GM18508 (cell line): ENCODE measurements around the gene ATP8B3.

Experiments
- ATAC-seq: cut with Tn5 transposase; IDR thresholded peaks from one replicate; pipeline ENCODE4 v1.9.1; 2021; ENCODE audit warnings: moderate number of reproducible peaks; ENCODE audit not compliant: insufficient read depth, unreplicated experiment

The ATP8B3 gene

DNA sequence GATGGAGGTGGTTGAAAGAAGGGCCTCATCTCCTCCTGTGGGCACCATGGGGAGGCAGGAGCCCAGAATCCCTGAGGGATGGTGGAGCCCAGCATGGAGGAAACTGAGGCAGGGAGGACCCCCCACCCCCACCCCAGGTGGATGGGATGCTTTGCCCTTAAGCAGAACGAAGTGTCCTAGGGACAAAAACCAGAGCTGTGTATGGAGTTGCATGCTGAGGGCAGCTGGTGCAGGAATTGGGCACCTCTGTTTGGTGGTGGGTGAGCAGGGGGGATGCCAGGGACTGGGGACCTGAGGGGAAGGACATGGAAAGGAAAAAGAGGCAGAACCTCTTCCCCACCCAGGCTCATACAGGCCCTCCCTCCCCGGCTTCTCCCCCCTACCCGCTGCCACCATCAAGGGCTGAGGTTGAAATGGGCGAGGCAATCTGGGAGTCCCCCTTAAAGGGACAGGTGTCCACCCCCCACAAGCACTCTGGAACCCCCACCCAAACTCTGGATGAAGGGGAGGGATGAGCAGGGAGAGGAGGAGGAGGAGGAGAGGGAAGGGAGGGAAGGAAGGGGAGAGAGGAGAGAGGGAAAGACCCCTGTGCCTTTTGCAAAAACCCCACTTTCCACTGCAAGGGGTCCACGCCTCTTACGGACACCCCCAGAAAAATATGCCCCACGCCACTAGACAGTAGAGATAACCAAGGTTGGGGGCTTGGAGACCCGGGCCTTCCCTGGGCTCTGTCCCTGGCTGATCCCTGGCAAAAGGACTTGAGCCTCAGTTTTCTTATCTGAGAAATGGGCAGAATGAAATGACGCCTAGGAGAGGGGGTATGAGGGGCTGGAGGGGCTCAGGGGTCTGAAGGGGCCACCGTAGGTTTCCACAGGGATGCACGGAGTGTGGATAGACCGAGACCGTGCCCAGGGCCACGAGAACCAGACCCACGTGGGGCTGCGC, 52.8 kb downstream of the ATP8B3 start:
- ATAC-seq, result no peak

DNA sequence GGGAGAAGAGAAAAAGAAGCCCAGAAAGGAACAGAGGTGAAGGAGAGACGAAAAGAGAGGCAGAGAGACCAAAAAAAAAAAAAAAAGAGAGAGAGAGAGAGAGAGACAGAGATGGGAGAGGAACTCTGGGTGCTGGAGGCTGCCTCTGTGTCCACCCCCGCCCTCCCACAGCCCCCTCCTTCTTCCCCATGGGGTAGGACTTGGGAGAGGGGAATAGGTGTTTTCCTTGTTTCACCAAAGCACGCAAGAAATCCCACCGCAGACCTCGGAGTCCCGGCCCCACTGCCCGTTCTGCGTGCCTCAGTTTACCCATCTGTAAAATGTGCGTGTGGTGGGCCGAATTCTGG, 53.9 kb downstream of the ATP8B3 start:
- ATAC-seq, result no peak

DNA sequence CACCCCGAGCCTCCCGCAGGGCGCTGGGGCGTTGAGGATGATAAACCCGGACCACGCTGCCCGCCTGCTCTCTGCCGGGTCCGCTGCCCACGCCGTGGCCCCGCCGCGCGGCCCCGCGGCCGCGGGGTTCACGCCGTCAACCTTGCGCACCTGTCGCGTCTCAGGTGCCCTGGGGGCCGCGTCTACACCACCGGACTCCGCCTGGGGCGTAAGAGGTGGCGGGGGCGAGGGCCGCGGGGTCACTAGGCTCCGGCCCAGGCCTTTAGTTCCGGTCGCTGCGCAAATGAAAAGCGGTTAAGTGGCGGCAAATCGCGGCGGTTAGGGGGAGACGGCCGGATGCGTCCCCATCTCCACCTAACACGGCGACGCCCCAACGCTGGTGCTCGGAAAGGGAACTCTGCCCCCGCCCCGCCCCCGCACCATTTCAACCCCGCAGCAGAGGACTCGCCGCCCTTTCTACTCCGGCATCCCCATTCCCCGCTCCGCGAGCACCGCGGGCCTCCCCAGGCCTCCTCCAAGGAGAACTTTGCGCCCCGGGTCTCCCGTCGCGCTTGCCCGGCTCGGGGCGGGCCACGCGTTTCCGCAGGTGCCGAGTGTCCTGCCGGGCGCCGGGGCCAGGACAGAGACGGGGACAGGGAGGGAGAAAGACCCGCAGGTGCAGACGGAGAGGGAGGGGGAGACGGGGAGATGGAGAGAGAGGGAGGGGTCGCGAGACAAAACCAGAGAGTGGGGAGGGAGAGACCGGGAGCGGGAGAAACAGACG, 54.4 kb downstream of the ATP8B3 start:
- no peak for ATAC-seq

DNA sequence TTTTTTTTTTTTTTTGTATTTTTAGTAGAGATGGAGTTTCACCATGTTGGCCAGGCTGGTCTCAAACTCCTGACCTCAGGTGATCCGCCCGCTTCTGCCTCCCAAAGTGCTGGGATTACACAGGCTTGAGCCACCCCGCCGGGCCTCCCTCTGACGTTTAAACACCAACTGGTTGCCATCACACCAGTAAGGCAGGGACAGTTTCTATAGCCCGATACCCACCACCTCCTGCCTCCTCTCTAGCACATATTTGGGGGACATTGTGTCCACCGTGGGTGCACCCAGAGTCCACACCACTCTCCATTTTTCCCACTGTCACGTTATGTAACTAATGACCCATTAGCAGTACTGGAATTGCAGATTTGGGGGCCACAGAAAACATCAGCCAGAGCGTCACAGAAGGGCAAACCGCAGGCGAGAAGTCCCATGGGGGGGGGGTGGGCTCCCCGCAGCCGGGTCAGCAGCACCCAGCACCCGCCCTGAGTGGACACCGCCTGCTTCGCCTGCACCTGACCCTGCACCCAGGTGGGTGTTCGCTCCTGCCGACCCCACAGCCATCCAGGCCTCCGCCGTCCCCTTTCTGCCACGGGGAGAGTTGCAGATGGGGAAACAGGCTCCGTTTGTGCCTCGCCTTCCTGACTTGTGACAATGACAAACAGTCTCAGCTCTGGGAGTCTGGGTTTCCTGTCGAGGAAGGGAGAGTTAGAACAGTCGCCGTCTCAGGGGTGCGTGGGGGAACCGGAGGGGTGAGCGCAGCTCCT, 55.2 kb downstream of the ATP8B3 start:
- ATAC-seq, result no peak

DNA sequence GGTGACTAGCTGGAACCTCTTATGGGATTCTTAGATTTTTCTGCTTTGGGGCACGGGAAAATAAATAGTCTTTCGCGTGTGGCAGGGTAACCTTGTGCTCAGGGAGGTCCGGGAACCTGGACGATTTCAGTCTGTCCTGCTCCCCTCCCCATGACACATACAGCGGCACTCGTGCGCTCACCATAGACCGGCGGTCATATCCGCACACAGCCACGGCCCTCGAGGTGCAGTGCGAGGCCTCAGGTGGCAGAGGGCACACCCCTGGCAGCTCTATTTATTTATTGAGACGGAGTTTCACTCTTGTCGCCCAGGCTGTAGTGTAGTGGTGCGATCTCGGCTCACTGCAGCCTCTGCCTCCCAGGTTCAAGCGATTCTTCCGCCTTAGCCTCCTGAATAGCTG, 55.8 kb downstream of the ATP8B3 start:
- ATAC-seq, result no peak

DNA sequence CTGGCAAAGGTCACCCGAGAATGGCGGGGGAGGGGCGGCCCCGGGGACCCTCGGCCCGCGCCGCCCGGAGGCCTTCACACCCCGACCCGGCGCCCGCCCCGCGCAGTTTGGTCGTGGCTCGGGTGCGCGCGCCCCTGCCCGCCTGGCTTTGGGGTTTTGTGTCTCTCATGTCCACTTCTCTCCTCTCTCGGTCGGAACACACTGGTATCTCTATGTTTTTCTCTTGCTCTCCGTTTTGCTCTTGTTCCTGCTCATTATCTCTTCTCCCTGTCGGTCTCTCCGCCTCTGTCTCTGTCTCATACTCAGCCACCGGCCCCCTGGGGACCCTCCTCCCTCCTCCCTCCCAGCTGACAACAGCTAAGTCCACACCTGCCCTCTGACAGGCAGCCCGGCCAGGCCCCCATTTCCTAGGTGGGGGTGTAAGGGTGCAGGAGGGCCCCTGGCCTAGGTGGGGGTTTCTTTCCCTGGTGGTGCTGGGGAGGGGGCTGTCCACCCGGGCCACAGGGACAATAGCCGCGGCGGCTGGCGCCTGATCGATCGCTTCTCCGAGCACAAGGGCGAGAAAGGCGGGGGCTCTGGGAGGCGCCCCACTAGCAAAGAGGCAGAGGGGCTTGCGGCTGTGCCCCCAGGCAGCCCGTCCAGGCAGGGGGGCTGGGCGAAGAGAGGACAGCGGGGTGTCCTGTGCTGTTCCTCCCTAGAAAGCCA, 56.5 kb downstream of the ATP8B3 start:
- ATAC-seq, result no peak

DNA sequence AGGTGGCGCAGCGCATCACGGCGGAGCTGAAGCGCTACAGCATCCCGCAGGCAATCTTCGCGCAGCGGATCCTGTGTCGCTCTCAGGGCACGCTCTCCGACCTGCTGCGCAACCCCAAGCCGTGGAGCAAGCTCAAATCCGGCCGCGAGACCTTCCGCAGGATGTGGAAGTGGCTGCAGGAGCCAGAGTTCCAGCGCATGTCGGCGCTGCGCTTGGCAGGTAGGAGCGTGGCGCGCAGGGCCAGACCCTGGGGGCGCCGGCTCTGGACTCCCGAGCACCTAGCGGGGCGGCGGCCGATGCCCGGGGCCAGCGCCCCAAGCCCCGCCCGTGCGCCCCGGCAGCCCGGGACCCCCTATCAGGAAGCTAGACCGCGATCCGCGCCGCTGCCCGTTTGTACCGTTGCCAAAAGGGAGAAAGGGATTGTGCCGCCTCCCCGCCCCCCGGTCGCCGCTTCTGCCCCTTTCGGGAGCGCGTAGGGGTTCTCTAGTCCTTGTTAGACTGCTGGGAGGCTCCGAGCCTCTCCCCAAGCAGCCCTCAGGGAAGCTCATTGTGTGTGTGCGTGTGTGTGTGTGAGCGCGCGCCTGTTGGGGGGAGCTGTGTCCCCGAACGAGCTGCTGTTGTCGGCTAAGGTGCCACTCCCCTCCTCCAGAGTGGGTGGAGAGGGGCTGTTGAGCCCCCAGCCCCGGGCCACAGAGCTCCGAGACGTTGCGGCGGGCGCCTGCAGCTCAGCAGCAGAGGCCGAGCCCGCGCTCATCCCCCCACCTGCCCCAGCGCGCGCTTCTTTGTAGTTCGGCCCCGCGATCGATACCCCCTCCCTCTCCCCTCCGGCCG, 57.2 kb downstream of the ATP8B3 start:
- ATAC-seq, result no peak

DNA sequence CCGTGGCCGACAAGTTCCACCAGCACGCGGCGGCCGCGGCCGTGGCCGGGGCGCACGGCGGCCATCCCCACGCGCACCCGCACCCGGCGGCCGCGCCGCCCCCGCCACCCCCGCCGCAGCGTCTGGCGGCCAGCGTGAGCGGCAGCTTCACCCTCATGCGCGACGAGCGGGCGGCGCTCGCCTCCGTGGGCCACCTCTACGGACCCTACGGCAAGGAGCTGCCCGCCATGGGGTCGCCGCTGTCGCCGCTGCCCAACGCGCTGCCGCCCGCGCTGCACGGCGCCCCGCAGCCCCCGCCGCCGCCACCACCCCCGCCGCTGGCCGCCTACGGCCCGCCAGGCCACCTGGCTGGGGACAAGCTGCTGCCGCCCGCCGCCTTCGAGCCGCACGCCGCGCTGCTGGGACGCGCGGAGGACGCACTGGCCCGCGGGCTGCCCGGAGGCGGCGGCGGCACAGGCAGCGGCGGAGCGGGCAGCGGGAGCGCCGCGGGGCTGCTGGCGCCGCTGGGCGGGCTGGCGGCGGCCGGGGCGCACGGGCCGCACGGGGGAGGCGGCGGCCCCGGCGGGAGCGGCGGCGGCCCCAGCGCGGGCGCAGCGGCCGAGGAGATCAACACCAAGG, 57.9 kb downstream of the ATP8B3 start:
- ATAC-seq, result no peak

DNA sequence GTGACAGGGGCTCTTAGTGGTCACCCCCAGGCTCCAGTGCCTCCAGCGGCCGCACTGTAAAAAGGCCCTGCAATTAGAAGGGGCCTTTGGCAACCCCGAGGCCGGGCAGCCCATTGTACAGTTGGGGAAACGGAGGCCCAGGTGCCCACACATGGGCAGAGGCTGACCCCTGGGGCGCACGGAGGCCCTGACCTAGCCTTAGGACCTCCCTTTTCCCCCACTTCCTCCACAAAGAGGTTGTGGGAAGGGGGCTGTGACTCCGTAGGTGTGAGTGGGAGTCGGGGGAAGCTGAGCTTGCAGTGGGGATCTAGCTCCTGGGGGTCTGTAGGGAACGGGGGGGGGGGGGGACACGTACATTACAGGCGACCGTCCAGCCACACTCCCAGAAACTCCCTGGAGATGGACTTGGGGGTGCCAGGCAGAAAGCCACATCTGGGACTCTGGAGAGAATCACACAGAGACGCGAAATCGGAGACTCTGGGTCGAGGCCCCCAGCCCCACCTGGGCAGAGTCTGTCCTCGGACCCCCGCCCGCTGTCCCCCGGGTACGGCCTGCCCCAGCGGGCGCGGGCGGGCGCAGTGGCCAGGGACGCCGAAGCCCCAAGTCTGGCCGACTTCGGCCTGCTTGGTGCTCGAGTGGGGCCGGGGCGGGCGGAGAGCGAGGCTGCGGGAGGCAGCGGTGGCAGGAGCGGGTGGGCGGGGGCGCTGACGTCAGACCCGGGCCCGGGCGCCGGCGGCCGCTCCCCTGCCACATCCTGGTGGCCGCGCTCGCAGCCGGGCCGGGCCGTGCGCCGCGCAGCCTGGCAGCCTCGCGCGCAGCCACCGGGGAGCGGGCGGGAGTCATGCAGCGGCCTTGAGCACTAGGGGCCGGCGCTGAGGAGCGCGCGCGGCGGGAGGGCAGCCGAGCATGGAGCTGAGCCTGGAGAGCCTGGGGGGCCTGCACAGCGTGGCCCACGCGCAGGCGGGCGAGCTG, 59.0 kb downstream of the ATP8B3 start, which contains the start of gene ONECUT3:
Gene ONECUT3 (plus strand): TSS at position 750 of the 972 bp plus-strand sequence. CDS start 157 bp downstream, at position 907.
- ATAC-seq, result no peak

DNA sequence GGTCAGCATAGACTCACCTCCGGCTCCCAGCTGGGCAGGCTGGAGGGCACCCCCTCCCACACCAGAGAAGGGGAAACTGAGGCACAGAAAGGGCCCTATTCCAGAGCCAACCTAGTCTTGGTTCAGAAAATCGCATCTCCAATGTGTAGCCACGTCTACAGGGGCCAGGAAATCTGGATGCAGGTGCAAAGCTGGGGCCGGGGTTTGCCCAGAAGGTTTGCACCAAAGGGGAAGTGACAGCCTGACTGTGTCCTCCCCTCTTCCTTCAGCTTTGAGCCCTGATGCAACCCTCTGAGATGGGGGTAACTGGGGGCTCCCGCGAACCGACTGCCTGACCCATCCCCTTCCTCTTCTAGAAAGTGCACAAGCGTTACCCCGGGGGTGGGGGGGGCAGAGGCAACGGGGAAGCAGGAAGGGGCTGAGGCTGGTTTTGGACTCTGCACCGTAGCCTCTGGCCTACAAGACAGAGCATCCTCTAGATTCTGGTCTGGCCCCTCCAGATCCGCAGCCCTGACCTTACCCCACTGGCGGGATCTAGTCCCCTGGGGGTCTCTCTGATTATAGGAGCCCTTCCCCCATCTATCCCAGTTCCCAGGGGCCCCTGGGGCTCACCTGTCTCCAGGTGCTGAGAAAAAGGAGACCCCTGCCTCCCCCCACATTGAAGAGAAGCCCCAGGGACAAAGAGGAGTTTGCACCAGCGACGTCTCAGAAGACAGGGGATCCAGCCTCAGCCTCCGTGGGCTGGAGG, 59.9 kb downstream of the ATP8B3 start:
- ATAC-seq, result no peak

DNA sequence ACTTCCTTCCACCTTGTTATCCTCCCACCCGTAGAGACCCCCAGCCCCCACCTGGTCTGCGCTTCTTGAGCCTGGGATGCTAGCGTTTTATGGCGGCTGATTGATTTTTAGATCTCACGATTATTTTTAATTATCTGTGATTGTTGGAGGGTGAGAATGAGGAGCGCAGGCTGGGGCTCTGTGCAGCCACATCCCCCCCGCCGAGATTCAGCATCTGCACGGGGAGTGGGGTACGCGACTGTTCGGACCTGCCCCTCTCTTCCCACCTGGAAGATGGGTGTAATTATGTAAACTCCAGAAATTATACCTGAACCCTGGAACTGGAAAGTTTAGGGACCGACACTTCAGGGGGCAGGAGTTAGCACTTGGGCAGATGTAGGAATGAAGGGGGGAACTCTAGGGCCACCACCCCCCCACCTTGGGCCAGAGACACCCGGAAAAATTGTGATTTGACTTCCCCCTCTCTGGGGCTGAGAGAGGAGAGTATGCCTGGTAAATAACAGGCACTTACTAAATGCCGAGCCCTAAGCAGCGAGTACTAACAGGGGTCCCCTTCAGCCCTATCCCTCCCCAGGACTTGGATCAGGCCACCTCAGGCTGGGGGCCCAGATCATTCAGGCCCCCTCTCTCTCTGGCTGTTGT, 60.6 kb downstream of the ATP8B3 start:
- no peak for ATAC-seq

DNA sequence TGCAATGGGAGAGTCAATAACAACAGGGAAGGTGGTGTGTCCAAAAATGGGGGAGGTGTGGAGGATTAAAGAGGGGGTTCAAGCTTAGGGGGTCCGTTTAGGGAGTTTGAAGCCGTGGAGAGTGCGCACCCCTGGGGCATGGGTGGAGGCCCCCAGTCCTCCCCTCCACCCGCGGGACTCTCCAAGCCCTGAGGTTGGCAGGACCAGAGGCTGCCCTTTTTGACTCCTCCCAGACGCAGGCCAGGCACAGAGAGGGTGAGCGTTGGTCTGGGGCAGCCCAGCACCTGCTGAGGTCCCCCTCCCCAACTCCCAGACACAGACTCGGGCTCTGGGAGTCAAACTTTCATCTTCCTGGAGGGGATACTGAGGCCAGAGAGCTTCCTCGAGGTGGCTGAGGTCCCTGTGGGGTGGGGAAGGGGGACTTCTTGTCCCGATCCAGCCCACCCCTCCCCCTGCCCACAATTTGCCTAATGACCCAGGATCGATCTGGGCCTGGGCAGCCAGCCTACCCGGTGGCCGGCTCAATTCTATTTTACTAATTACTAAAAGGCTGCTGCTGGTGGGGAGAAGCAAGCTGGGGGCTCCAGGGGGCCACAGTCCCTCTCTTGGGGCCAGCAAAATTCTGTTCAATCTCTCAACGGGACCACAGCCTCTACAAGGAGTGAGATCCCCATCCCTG, 61.6 kb downstream of the ATP8B3 start:
- ATAC-seq, result no peak

DNA sequence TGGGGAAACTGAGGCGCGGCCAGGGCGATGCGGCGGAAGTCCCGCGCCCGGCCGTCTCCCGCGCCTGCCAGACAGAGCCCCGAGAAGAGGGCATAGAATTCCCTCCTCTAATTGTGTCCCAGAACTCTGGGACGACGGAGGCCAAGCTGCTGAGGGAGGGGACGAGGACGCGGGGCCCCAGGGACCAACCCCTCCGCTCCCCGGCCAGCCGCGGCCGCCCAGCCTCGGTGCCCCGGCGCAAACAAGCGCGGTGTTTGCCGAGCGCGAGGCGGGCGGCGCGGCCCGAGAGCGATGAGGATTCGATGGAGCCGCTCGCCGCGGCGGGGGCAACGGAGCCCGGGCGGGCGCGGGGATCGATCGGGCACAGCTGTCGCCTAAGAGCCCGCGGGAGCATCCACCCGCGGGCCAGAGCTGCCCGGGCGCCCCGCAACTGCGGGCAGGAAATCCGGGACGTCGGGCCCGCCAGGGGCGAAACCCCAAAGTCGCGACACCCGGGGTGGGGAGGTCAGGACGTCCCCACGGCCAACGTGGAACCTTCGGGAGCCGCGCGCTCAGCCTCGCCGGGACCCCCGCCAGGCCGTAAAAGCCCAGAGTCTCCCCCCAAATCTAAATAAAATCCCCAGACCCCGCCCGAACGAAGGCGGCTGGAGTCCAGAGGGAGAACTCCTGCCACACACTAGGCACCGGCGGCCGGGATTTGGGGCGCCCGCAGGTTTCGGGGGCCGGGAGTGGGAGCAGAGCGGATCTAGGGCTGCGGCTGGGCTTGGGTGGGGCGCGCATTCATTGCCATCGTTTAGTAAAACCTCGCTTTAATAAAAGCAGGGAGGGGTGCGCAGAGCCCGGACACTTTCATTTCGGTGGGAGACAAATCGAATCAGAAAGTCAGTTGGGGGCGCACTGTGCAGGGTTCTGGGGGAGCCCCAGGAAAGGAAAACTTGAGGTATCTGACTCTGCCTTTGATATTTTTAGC, 62.4 kb downstream of the ATP8B3 start:
- no peak for ATAC-seq

DNA sequence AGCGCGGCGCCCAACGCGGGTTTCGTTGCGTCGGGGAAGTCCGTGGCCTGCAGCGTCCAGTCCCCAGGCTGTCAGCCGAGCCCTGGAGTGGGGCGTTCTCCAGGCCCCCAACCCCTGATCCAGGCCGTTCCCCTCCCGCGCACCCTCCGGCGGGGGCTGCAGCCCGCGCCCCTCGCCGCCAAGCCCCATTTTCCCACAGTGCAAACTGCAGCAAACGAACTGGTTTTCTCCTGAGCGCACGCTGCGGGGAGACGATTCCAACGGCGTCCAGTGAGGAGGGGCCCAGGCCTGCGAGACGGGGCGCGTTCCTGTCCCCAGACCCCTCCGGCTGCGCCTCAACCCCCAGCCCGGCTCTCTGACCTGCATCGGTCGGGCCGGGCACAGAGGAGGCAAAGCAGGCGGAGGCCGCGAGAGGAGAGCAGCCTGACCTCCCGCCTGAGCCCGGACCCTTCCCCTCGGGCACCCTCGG, 63.2 kb downstream of the ATP8B3 start:
- no peak for ATAC-seq
